CD4-positive, alpha-beta T cell (primary cell): ENCODE data around the gene ZNF282. TPM values are rescaled to one million over a fixed set of nuclear protein-coding genes. Genes with fewer than 3 reads are reported as not detected.
"Not testable (repeated sequence)": the region's sequence is repeated elsewhere in the genome, so short reads cannot be mapped to it uniquely, and the experiment has no call there.

Experiments
- ATAC-seq: fragments of 200-7000 bp; cut with Tn5 transposase; one replicate; pipeline ENCODE4 v1.10.0; 2022; ENCODE audit warnings: mild to moderate bottlenecking; ENCODE audit not compliant: poor library complexity
- CTCF ChIA-PET: fragments of 350-600 bp; sonication (Branson Sonifier 250); formaldehyde crosslinking; loops from one replicate; lab custom pipeline; 2021; ENCODE audit warnings: antibody characterized with exemption, inconsistent platforms; lab: Charles Lee
- POLR2A ChIA-PET: fragments of 350-600 bp; sonication (Branson Sonifier 250); formaldehyde crosslinking; loops from one replicate; lab custom pipeline; 2021; ENCODE audit warnings: antibody characterized with exemption, inconsistent platforms; lab: Charles Lee
- DNase-seq, 14 experiments: peaks; one replicate each; pipeline ENCODE4 v3.0.0-alpha.2; 2013 to 2020; ENCODE audit warnings: mixed read lengths in 2 of 14
- H3K27ac ChIP-seq, 2 donors: one replicate each; pipeline versions ENCODE4 v1.5.1 to v1.7.0; 2013; ENCODE audit warnings: low read length in 2 of 2, low read depth in 1 of 2, mild to moderate bottlenecking in 1 of 2
- H3K27me3 ChIP-seq, 2 experiments: 1 replicate in 1 of 2; 2 replicates in 1 of 2; pipeline versions ENCODE4 v1.6.1 to v1.7.0; 2013; ENCODE audit warnings: low read length in 2 of 2, control low read depth in 1 of 2, mild to moderate bottlenecking in 1 of 2, moderate library complexity in 1 of 2; ENCODE audit not compliant: insufficient read depth in 2 of 2, control insufficient read depth in 1 of 2
- H3K36me3 ChIP-seq: one replicate; pipeline ENCODE4 v1.6.1; 2013; ENCODE audit warnings: low read length, control low read depth; ENCODE audit not compliant: insufficient read depth
- H3K4me1 ChIP-seq: one replicate; pipeline ENCODE4 v1.6.1; 2013; ENCODE audit warnings: low read length, control low read depth; ENCODE audit not compliant: insufficient read depth
- H3K4me3 ChIP-seq: one replicate; pipeline ENCODE4 v1.5.1; 2013; ENCODE audit warnings: mild to moderate bottlenecking, low read length, moderate library complexity
- H3K9me3 ChIP-seq, 2 experiments: 1 replicate in 1 of 2; 2 replicates in 1 of 2; pipeline versions ENCODE4 v1.6.1 to v1.7.0; 2013; ENCODE audit warnings: low read length in 2 of 2, mild to moderate bottlenecking in 2 of 2, control low read depth in 1 of 2, moderate library complexity in 1 of 2; ENCODE audit not compliant: control insufficient read depth in 1 of 2, insufficient read depth in 1 of 2
- H3K27ac Mint-ChIP-seq: one replicate; pipeline ENCODE4 v1.8.0; 2020; ENCODE audit warnings: mixed read lengths
- H3K27me3 Mint-ChIP-seq: one replicate; pipeline ENCODE4 v1.8.0; 2021; ENCODE audit warnings: mixed read lengths
- H3K36me3 Mint-ChIP-seq: one replicate; pipeline ENCODE4 v1.8.0; 2021; ENCODE audit warnings: low read depth, mixed read lengths
- H3K4me1 Mint-ChIP-seq: one replicate; pipeline ENCODE4 v1.8.0; 2021; ENCODE audit warnings: low read depth, mixed read lengths
- H3K4me3 Mint-ChIP-seq: one replicate; pipeline ENCODE4 v1.8.0; 2020; ENCODE audit warnings: mild to moderate bottlenecking, mixed read lengths
- H3K9me3 Mint-ChIP-seq: one replicate; pipeline ENCODE4 v1.8.0; 2020; ENCODE audit warnings: mixed read lengths
- intact Hi-C, 2 experiments: fragments of 100-400 bp; cut with DNase I in 1 of 2; cut with micrococcal nuclease in 1 of 2; formaldehyde crosslinking; loops; one replicate each; pipeline versions ENCODE4 v1.15.1 to v1.9.0; 2023 to 2025; cut with DNase I, micrococcal nuclease
- total RNA-seq, 174 experiments: library from RNA in 2 of 174; stranded (reverse) in 2 of 174; gene quantifications; one replicate each; pipeline ENCODE4 v1.2.3 and lab custom pipeline; 2021 to 2026
- TF ChIP-seq, protein P1 (sequence below): fragments of 200-600 bp; IDR thresholded peaks from one replicate; pipeline ENCODE4 v1.8.0; 2022; ENCODE audit warnings: antibody characterized with exemption, mild to moderate bottlenecking

The ZNF282 gene
- total RNA-seq, 2 experiments from 2014 or later, result 13.3 to 15.6 TPM

DNA sequence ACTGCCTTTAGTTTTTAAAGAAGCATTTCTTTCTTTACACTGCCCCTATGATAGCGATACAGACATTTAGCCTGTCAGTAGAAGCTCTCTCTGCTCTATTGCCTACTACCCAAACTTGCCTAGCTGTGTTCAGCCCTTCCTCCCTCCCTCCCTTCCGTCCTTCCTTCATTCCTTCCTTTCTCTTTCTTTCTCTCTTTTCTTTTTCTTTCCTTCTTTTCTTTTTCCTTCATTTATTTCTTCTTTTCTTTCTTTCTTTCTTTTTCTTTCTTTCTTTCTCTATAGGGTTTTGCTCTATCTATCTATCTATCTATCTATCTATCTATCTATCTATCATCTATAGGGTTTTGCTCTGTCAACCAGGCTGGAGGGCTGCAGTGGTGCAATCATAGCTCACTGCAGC lies 37.0 kb downstream of the ZNF282 start:
- peaks cover 8 to 10% of the 10 kb centered on the region in 2 experiments for H3K27me3 ChIP-seq
- H3K4me1 ChIP-seq, result no peaks in the 10 kb centered on the region
- CTCF ChIA-PET, result no interaction called here
- H3K4me3 ChIP-seq, result no peak overlapping the region
- no peak for DNase-seq
- H3K27ac ChIP-seq, result no peak overlapping the region
- Mint-ChIP-seq H3K4me3 (no peak overlapping the region), H3K27ac (no peak overlapping the region), H3K4me1 (no peaks in the 10 kb centered on the region), H3K9me3 (no peaks in the 10 kb centered on the region), H3K36me3 (no peaks in the 10 kb centered on the region), H3K27me3 (peaks cover 26% of the 10 kb centered on the region)
- ATAC-seq, result no peak
- POLR2A ChIA-PET, result interaction anchor here (0.6 kb wide), 1 partner anchor 37 kb away, joined by 3 read pairs; the partner anchor contains the start of gene ZNF282
- no peaks in the 10 kb centered on the region for H3K9me3 ChIP-seq
- intact Hi-C loops, result no loop called here
- no peaks in the 10 kb centered on the region for H3K36me3 ChIP-seq
- TF ChIP-seq, protein P1, sequence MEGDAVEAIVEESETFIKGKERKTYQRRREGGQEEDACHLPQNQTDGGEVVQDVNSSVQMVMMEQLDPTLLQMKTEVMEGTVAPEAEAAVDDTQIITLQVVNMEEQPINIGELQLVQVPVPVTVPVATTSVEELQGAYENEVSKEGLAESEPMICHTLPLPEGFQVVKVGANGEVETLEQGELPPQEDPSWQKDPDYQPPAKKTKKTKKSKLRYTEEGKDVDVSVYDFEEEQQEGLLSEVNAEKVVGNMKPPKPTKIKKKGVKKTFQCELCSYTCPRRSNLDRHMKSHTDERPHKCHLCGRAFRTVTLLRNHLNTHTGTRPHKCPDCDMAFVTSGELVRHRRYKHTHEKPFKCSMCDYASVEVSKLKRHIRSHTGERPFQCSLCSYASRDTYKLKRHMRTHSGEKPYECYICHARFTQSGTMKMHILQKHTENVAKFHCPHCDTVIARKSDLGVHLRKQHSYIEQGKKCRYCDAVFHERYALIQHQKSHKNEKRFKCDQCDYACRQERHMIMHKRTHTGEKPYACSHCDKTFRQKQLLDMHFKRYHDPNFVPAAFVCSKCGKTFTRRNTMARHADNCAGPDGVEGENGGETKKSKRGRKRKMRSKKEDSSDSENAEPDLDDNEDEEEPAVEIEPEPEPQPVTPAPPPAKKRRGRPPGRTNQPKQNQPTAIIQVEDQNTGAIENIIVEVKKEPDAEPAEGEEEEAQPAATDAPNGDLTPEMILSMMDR, result no peak

- H3K9me3 ChIP-seq, H3K4me1 Mint-ChIP-seq, H3K36me3 Mint-ChIP-seq, ATAC-seq, H3K27ac ChIP-seq, H3K4me1 ChIP-seq, H3K27ac Mint-ChIP-seq, CTCF ChIA-PET, DNase-seq, H3K36me3 ChIP-seq, H3K4me3 ChIP-seq, POLR2A ChIA-PET, H3K9me3 Mint-ChIP-seq, intact Hi-C loops: not testable (repeated sequence)
- Mint-ChIP-seq H3K27me3 (peaks cover 26% of the 10 kb centered on the region), H3K4me3 (peak overlapping the region; percentile 51)
- H3K27me3 ChIP-seq, result peaks cover 8 to 10% of the 10 kb centered on the region in 2 experiments
These were observed 38.4 kb downstream of the ZNF282 start for GRCh38 chr7:149233655-149234204.

DNA sequence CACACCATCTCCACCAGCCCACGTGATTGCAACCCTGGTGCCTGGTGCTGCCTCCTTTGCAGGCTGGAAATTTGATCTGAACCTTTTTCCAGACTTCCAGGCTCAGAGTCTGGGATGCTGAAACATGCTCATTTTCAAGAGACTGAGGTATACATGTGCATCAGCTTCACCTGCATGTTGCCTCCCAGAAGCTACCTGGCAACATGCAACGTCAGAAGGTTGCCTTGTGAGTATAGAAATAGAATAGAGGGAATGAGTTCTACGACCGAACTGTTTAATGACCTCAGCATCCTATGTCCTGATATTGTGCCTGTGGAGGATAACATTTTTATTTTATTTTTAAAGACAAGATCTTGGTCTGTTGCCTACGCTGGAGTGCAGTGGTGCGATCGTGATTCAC lies 42.2 kb downstream of the ZNF282 start:
- no peak overlapping the region for H3K4me3 ChIP-seq
- H3K27ac ChIP-seq, result no peak overlapping the region
- ChIA-PET CTCF (interaction anchor here (1.6 kb wide), 1 partner anchor 24 kb away, joined by 4 read pairs; the partner anchor contains the start of gene ZNF783), POLR2A (no interaction called here)
- intact Hi-C loops, result loop anchor here in 1 of 2 experiments (5.0 kb wide), 1 partner anchor 40 kb away; the partner anchor contains the start of gene ZNF282
- peaks cover 25% of the 10 kb centered on the region for H3K4me1 ChIP-seq
- Mint-ChIP-seq H3K27ac (no peak overlapping the region), H3K9me3 (no peaks in the 10 kb centered on the region), H3K4me1 (peaks cover 19% of the 10 kb centered on the region), H3K36me3 (peaks cover 12% of the 10 kb centered on the region), H3K4me3 (peak overlapping the region; percentile 63), H3K27me3 (peaks cover 23% of the 10 kb centered on the region)
- H3K27me3 ChIP-seq, result peaks cover 6 to 8% of the 10 kb centered on the region in 2 experiments
- no peaks in the 10 kb centered on the region for H3K36me3 ChIP-seq
- TF ChIP-seq, protein P1, result no peak
- ATAC-seq, result no peak
- H3K9me3 ChIP-seq, result no peaks in the 10 kb centered on the region
- no peak for DNase-seq
